Measurements from ENCODE around the gene FN1. TPM values are rescaled to one million over a fixed set of nuclear protein-coding genes. Genes with fewer than 3 reads are reported as not detected.

FN1 gene
- total RNA-seq, 1 experiment from 2014 or later = 133 TPM

GRCh38 chr2:215447673-215448081 lies 11.8 kb upstream of the FN1 start:
- CTCF ChIA-PET = no interaction called here
- intact Hi-C loops (cut with micrococcal nuclease; ENCODE audit: unreplicated experiment) = no loop called here

GRCh38 chr2:215447056-215447455 lies 11.2 kb upstream of the FN1 start:
- Mint-ChIP-seq H3K4me3 (ENCODE audit: low read depth, unreplicated experiment) (no peak overlapping the region), H3K27me3 (ENCODE audit: unreplicated experiment) (no peaks in the 10 kb centered on the region), H3K4me1 (ENCODE audit: low read depth, unreplicated experiment) (peaks cover 7% of the 10 kb centered on the region), H3K9me3 (ENCODE audit: low read depth, unreplicated experiment) (peaks cover 2% of the 10 kb centered on the region), H3K36me3 (ENCODE audit: insufficient read depth, unreplicated experiment) (peaks cover 4% of the 10 kb centered on the region), H3K27ac (ENCODE audit: unreplicated experiment) (no peak overlapping the region)
- CTCF ChIA-PET = interaction anchor here (0.6 kb wide), 1 partner anchor 394 kb away, joined by 4 read pairs; no protein-coding TSS in a partner anchor
- BruUV-seq (replicated peaks) = no TSS peak
- no peak for DNase-seq
- TF ChIP-seq CTCF (IDR thresholded peaks at IDR 0.05; ENCODE audit: unreplicated experiment) = no peak
- intact Hi-C loops (cut with micrococcal nuclease; ENCODE audit: unreplicated experiment) = no loop called here

More at GRCh38 chr2:215447673-215448081, 11.8 kb upstream of the FN1 start:
- H3K27me3 Mint-ChIP-seq (ENCODE audit: unreplicated experiment) = no peaks in the 10 kb centered on the region
- TF ChIP-seq CTCF (IDR thresholded peaks at IDR 0.05; ENCODE audit: unreplicated experiment) = no peak
- no peak for DNase-seq
- no peak overlapping the region for H3K27ac Mint-ChIP-seq (ENCODE audit: unreplicated experiment)
- peaks cover 1% of the 10 kb centered on the region for H3K4me1 Mint-ChIP-seq (ENCODE audit: low read depth, unreplicated experiment)
- no TSS peak for BruUV-seq (replicated peaks)
- peaks cover 2% of the 10 kb centered on the region for H3K9me3 Mint-ChIP-seq (ENCODE audit: low read depth, unreplicated experiment)
- no peaks in the 10 kb centered on the region for H3K36me3 Mint-ChIP-seq (ENCODE audit: insufficient read depth, unreplicated experiment)
- H3K4me3 Mint-ChIP-seq (ENCODE audit: low read depth, unreplicated experiment) = no peak overlapping the region

GRCh38 chr2:215442401-215442787 lies 6.5 kb upstream of the FN1 start:
- no peak overlapping the region for H3K27ac Mint-ChIP-seq (ENCODE audit: unreplicated experiment)
- DNase-seq = peak; percentile 11
- H3K4me3 Mint-ChIP-seq (ENCODE audit: low read depth, unreplicated experiment) = no peak overlapping the region
- no peaks in the 10 kb centered on the region for H3K27me3 Mint-ChIP-seq (ENCODE audit: unreplicated experiment)
- H3K36me3 Mint-ChIP-seq (ENCODE audit: insufficient read depth, unreplicated experiment) = peaks cover 4% of the 10 kb centered on the region
- intact Hi-C loops (cut with micrococcal nuclease; ENCODE audit: unreplicated experiment) = no loop called here
- no peaks in the 10 kb centered on the region for H3K9me3 Mint-ChIP-seq (ENCODE audit: low read depth, unreplicated experiment)
- BruUV-seq (replicated peaks) = no TSS peak
- CTCF ChIA-PET = interaction anchor here (0.7 kb wide), 2 partner anchors 41 to 392 kb away, joined by 5 to 8 read pairs; no protein-coding TSS in a partner anchor
- H3K4me1 Mint-ChIP-seq (ENCODE audit: low read depth, unreplicated experiment) = peaks cover 14% of the 10 kb centered on the region
- TF ChIP-seq CTCF (IDR thresholded peaks at IDR 0.05; ENCODE audit: unreplicated experiment) = no peak

- no peak overlapping the region for H3K4me3 Mint-ChIP-seq (ENCODE audit: low read depth, unreplicated experiment)
- no TSS peak for BruUV-seq (replicated peaks)
- H3K9me3 Mint-ChIP-seq (ENCODE audit: low read depth, unreplicated experiment) = no peaks in the 10 kb centered on the region
- CTCF ChIA-PET = interaction anchor here (0.7 kb wide), 3 partner anchors 40 to 392 kb away, joined by 5 to 8 read pairs (median 6); no protein-coding TSS in a partner anchor
- H3K36me3 Mint-ChIP-seq (ENCODE audit: insufficient read depth, unreplicated experiment) = peaks cover 9% of the 10 kb centered on the region
- DNase-seq = no peak
- H3K4me1 Mint-ChIP-seq (ENCODE audit: low read depth, unreplicated experiment) = peaks cover 14% of the 10 kb centered on the region
- intact Hi-C loops (cut with micrococcal nuclease; ENCODE audit: unreplicated experiment) = no loop called here
- no peak overlapping the region for H3K27ac Mint-ChIP-seq (ENCODE audit: unreplicated experiment)
- no peaks in the 10 kb centered on the region for H3K27me3 Mint-ChIP-seq (ENCODE audit: unreplicated experiment)
- no peak for TF ChIP-seq CTCF (IDR thresholded peaks at IDR 0.05; ENCODE audit: unreplicated experiment)
Measured at GRCh38 chr2:215441560-215442400, 5.9 kb upstream of the FN1 start.
